ENCODE data around the gene CHURC1.

Gene CHURC1

GRCh38 chr14:64939817-64940190 lies 25.5 kb downstream of the CHURC1 start:
- no peak for TF ChIP-seq CTCF (IDR thresholded peaks at IDR 0.05; ENCODE audit: low read depth, low read length, missing control alignments)
- in situ Hi-C loops (cut with HindIII; ENCODE audit: low sequenced_read_pairs): no loop called here
- DNase-seq (ENCODE audit: low read depth): no peak
- H3K4me3 ChIP-seq (ENCODE audit: low read depth, low read length): no peak overlapping the region

- in situ Hi-C loops (cut with HindIII; ENCODE audit: low sequenced_read_pairs): no loop called here
- no peak overlapping the region for H3K4me3 ChIP-seq (ENCODE audit: low read depth, low read length)
- no peak for TF ChIP-seq CTCF (IDR thresholded peaks at IDR 0.05; ENCODE audit: low read depth, low read length, missing control alignments)
- no peak for DNase-seq (ENCODE audit: low read depth)
These were observed 26.2 kb downstream of the CHURC1 start for GRCh38 chr14:64940336-64940910.

- in situ Hi-C loops (cut with HindIII; ENCODE audit: low sequenced_read_pairs): no loop called here
These were observed 28.4 kb downstream of the CHURC1 start, which contains the start of gene GPX2 for GRCh38 chr14:64942531-64943111. TSS of gene GPX2 (minus strand) at chr14:64942745. CDS start at chr14:64942726, 19 bp downstream.

GRCh38 chr14:64943556-64943955 lies 29.3 kb downstream of the CHURC1 start:
- no peak for TF ChIP-seq CTCF (IDR thresholded peaks at IDR 0.05; ENCODE audit: low read depth, low read length, missing control alignments)
- DNase-seq (ENCODE audit: low read depth): no peak
- no peak overlapping the region for H3K4me3 ChIP-seq (ENCODE audit: low read depth, low read length)
- in situ Hi-C loops (cut with HindIII; ENCODE audit: low sequenced_read_pairs): no loop called here

More at GRCh38 chr14:64942531-64943111, 28.4 kb downstream of the CHURC1 start, which contains the start of gene GPX2:
- H3K4me3 ChIP-seq (ENCODE audit: low read depth, low read length): no peak within 1 kb of the TSS
- no peak for TF ChIP-seq CTCF (IDR thresholded peaks at IDR 0.05; ENCODE audit: low read depth, low read length, missing control alignments)
- DNase-seq (ENCODE audit: low read depth): no peak

GRCh38 chr14:64944041-64944440 lies 29.8 kb downstream of the CHURC1 start:
- no peak for DNase-seq (ENCODE audit: low read depth)
- H3K4me3 ChIP-seq (ENCODE audit: low read depth, low read length): no peak overlapping the region
- in situ Hi-C loops (cut with HindIII; ENCODE audit: low sequenced_read_pairs): no loop called here
- no peak for TF ChIP-seq CTCF (IDR thresholded peaks at IDR 0.05; ENCODE audit: low read depth, low read length, missing control alignments)

- in situ Hi-C loops (cut with HindIII; ENCODE audit: low sequenced_read_pairs): no loop called here
- H3K4me3 ChIP-seq (ENCODE audit: low read depth, low read length): no peak overlapping the region
- TF ChIP-seq CTCF (IDR thresholded peaks at IDR 0.05; ENCODE audit: low read depth, low read length, missing control alignments): no peak
- DNase-seq (ENCODE audit: low read depth): no peak
These were observed 30.6 kb downstream of the CHURC1 start for GRCh38 chr14:64944861-64945260.

Data from astrocyte of the cerebellum (primary cell).